Cardiac ventricle fibroblast (primary cell): ENCODE data around the gene ZNF689. TPM values are rescaled to one million over a fixed set of nuclear protein-coding genes. Genes with fewer than 3 reads are reported as not detected.

Experiments
- total RNA-seq: library from RNA; depleted of rRNA; stranded (reverse); fragments of >200 nt; gene quantifications from 2 replicates; pipeline ENCODE4 v1.2.3, GENCODE V29; 2015

ZNF689 gene
- total RNA-seq, result 7.1 and 9.8 TPM in 2 replicates

DNA sequence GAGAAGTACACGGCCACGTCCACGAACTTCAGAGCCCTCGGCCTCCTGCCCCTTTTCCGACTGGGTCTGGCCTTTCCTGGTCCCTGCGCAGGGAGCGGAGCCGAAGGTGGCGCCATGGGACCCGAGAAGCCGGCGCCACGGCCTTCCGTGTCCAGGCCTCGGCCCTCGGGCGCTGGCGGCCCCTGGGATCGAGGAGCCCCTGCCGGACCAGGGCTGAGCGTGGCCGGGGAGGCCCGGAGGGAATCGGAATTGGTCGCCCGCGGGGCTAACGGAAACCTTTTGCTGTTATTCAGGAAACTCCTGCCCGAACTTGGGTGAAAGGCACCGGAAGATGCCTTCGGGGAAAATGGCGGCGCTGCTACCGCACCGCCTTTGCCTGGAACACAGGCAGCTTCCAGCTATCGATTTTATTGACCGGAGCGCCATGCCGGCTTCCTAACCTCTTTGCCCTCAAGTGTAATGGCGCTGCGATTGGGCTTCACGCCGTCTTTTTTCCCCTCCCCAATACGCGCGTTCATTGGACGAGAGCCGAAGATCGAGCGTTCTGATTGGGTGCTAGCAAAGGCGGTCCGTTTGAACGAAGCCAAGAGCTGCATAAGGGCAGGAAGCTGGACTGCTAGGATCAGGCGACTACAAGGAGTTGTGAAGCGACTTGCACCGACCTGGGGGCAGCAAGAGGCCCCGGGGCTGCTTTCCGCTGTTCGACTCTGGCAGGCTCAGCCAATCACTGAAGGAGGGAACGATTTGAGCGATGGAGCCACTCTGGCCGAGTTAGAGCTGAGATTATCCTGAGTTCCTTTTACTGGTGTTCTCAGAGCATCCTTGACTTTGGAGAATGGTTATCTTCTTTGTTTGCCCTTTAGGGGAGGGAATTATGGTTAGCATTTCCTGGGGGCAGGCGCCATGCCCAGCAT, at the start of gene ZNF689:
Gene ZNF689 (minus strand): TSS at position 464 of the 914 bp plus-strand sequence. CDS start 348 bp downstream, at position 116.

DNA sequence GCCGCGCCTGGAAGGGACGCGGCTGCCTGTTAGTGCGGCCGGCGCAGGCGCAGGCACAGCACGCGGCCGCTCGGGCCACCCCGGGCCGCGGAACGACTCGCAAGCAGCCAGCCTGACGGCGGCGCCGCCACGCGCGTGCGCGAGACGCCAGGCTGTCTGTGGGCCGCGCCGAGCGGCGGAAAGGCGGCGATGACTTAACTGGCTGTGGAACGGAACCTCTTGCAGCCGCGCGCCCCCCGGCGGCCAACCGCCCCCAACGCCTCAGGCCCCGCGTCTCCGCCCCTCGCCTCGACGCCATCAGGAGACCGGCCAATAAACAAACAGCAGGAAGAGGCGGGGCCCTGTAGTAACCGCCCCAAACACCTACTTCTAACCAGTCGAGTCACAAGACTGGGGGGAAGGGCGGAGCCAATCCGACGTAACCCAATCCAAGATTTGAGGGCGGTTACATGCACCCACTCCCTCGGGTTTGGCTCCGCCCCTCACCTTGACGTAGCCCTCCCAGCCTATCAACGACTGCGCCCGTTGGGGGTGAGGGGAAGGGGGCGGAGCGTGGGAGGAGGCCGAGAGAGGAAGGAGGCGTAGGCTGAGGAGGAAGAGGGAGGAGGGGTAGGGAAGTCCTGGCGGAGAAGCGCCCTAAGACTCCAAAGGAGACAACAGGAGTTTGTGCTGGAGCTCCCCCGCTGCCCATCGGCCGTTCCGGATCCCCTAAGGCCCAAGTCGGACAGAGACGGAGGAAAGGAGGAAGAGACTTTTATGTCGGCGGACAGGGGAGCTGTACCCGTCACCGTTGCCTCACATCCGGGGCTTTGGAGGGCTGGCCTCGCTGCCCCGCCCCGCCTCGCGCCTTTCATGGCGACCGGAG, 47.9 kb upstream of the ZNF689 start, which contains the start of gene FBRS:
Gene FBRS (plus strand): TSS at position 566 of the 865 bp plus-strand sequence. CDS start 1,088 bp downstream, outside the sequence.

GRCh38 chr16:30650369-30651123, 40.4 kb upstream of the ZNF689 start, which contains the start of gene PRR14:
PRR14 (plus strand) TSS chr16:30650960; CDS start chr16:30651646, 686 bp downstream.

DNA sequence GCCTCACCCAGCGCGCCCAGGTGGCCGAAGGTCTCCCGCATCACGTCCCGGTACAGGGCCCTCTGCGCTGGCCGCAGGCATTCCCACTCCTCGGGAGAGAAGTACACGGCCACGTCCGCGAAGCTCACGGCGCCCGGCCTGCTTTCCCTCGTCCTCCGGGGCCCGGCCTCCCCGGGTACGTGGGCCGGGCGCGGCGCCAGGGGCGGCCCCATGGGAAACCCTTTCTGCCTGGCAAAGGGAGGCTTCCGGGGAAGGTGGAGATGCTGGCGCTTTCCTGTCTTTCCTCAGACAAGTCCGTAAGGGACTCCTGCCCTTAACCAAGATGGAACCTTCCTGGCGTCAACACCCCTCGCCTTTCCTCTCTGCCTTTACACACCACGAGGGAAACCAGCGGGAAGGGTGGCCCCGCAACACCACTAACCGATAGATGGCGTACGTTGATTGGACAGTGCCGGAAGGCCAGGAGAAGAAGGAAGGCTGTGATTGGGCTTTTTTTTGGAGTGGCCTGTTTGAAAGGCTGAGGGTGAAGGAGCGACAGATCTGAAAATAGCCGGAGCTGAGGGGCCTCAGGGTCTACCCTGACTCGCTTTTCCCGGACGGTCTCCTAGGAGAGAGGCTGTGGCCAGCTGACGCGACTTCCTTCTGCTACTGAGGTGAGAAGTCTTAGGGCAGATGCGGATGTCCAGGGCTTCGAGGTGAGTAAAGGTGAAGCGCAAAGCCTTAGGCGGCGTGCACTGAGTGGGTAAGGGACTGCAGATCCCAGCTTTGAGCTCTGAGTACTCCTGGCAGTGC, 24.6 kb downstream of the ZNF689 start, which contains the start of gene ZNF785:
Gene ZNF785 (minus strand): TSS at position 298 of the 792 bp plus-strand sequence. CDS start 86 bp downstream, at position 212.

GRCh38 chr16:30571445-30572322, 38.5 kb downstream of the ZNF689 start, which contains the start of gene ZNF688:
ZNF688 (minus strand) TSS chr16:30571714; CDS start chr16:30571629, 85 bp downstream.

DNA sequence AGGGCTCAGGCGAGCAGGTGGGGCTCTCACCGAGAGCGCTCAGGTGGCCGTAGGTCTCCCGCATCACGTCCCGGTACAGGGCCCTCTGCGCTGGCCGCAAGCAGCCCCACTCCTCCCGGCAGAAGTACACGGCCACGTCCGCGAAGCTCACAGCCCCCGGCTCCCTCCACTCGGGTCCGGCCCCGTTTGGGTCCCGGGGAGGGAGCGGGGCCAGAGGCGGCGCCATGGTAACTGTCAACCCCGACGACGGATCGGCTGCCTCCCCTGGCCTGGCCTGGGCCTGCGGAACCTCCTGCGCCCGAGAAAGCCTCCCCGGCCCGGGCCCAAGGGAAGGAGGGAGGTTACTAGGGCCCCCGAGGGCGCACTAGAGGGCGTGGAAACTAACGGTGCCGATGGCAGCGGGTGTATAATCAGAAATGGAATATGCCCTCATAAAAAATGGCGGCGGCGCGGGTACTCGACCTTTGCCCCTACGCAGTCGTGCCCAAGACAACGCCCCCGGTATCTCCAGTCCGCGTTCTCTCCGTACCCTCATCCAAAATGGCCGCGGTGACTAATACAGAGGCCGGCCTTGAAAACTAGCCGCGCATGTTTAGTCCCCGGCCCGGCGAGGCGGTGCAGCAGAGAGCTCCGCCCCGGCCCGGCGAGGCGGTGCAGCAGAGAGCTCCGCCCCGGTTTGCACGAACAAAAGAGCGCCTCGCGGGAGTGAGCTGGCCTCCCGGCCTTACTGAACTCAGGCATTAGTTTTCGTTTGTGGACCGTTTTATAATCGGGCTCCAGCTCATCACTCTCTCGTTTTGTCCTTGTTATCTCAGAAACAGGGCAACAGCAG, 52.0 kb downstream of the ZNF689 start, which contains the start of gene ZNF764:
Gene ZNF764 (minus strand): TSS at position 418 of the 832 bp plus-strand sequence. CDS start 192 bp downstream, at position 226.

Other genes with a start within 250 kb of the ZNF689 start
- 33.1 and 39.3 TPM in 2 replicates for gene TBC1D10B, start 239.9 kb downstream of the ZNF689 start, total RNA-seq
- gene MYL11, start 235.6 kb downstream of the ZNF689 start, total RNA-seq, result not detected in 2 replicates
- gene SEPTIN1, start 227.8 kb downstream of the ZNF689 start, total RNA-seq, result 0.50 TPM in 1 of 2 replicates, not detected in the other
- gene ZNF48, start 215.0 kb downstream of the ZNF689 start, total RNA-seq, result 2.4 and 3.5 TPM in 2 replicates
- gene ZNF771, start 202.8 kb downstream of the ZNF689 start, total RNA-seq, result 28.0 and 32.5 TPM in 2 replicates
- gene DCTPP1, start 180.4 kb downstream of the ZNF689 start, total RNA-seq, result 12.6 and 16.9 TPM in 2 replicates
- 23.2 and 25.8 TPM in 2 replicates for gene SEPHS2, start 164.5 kb downstream of the ZNF689 start, total RNA-seq
- gene ITGAL, start 137.6 kb downstream of the ZNF689 start, total RNA-seq, result not detected in 2 replicates
- 15.4 and 18.7 TPM in 2 replicates for gene ZNF768, start 83.8 kb downstream of the ZNF689 start, total RNA-seq
- 7.8 and 10.0 TPM in 2 replicates for gene ZNF747, start 75.5 kb downstream of the ZNF689 start, total RNA-seq
- gene ZNF764, start 52.0 kb downstream of the ZNF689 start, total RNA-seq, result 7.9 and 8.9 TPM in 2 replicates
- 10.4 and 11.6 TPM in 2 replicates for gene ZNF688, start 38.7 kb downstream of the ZNF689 start, total RNA-seq
- gene ZNF785, start 24.7 kb downstream of the ZNF689 start, total RNA-seq, result 6.8 and 18.9 TPM in 2 replicates
- gene PRR14, start 40.6 kb upstream of the ZNF689 start, total RNA-seq, result 16.0 and 24.8 TPM in 2 replicates
- gene FBRS, start 48.0 kb upstream of the ZNF689 start, total RNA-seq, result 25.1 and 30.0 TPM in 2 replicates
- gene SRCAP, start 88.8 kb upstream of the ZNF689 start, total RNA-seq, result 21.4 and 34.3 TPM in 2 replicates
- gene PHKG2, start 138.0 kb upstream of the ZNF689 start, total RNA-seq, result 13.2 and 17.8 TPM in 2 replicates
- 0.62 and 0.93 TPM in 2 replicates for gene CFAP119, start 151.7 kb upstream of the ZNF689 start, total RNA-seq
- 68.0 and 87.4 TPM in 2 replicates for gene RNF40, start 151.9 kb upstream of the ZNF689 start, total RNA-seq
- gene ZNF629, start 176.8 kb upstream of the ZNF689 start, total RNA-seq, result 11.7 and 15.0 TPM in 2 replicates